ENCODE results near the gene HSD11B2. TPM values are rescaled to one million over a fixed set of nuclear protein-coding genes. Genes with fewer than 3 reads are reported as not detected.

The HSD11B2 gene
- total RNA-seq, 1 experiment from 2014 or later, result 33.5 TPM

GRCh38 chr16:67428146-67428731 is 2.7 kb upstream of the HSD11B2 start:
- Histone ChIP-seq H2BK20ac (ENCODE audit: low read depth, low read length, poor library complexity, severe bottlenecking) (no peak overlapping the region), H4K8ac (replicated peaks; ENCODE audit: insufficient read length, low read depth, low read length) (no peak overlapping the region), H3K9ac (ENCODE audit: extremely low read depth, insufficient read length, low read length) (no peak overlapping the region), H3K79me2 (ENCODE audit: insufficient read depth, low read length) (no peaks in the 10 kb centered on the region; the same call in 1 of the 2 replicates), H3K23ac (ENCODE audit: insufficient read length, low read depth, low read length) (no peak overlapping the region), H4K20me1 (ENCODE audit: control insufficient read depth, insufficient read depth, insufficient read length) (no peaks in the 10 kb centered on the region), H3K23me2 (ENCODE audit: insufficient read length, low read depth, low read length, poor library complexity, severe bottlenecking) (peaks cover 17% of the 10 kb centered on the region), H2BK12ac (ENCODE audit: insufficient read length, low read depth, low read length) (no peak overlapping the region), H2AFZ (ENCODE audit: low read length) (no peak overlapping the region), H3K4ac (ENCODE audit: low read depth, low read length) (no peak overlapping the region), H3K56ac (ENCODE audit: insufficient read length, low read depth, low read length) (no peak overlapping the region), H3K14ac (ENCODE audit: insufficient read depth, low read length) (0 out of 2 replicates have a peak overlapping the region, but pooled peaks have one; percentile 20), H3K9me3 (ENCODE audit: control insufficient read depth, low read depth, low read length) (no peaks in the 10 kb centered on the region), H3K4me1 (ENCODE audit: insufficient read depth, low read length) (peaks cover 21% of the 10 kb centered on the region), H3K79me1 (ENCODE audit: insufficient read depth, low read depth, low read length, poor library complexity, severe bottlenecking) (no peaks in the 10 kb centered on the region), H3K27ac (ENCODE audit: insufficient read length, low read depth, low read length) (no peak overlapping the region), H2BK5ac (ENCODE audit: insufficient read length, low read length) (no peak overlapping the region), H2BK15ac (ENCODE audit: low read depth, low read length) (no peak overlapping the region), H3K4me2 (ENCODE audit: insufficient read depth, insufficient read length, low read length) (no peak overlapping the region), H2AK5ac (ENCODE audit: insufficient read length, low read length) (no peak overlapping the region), H3K18ac (ENCODE audit: insufficient read length, low read depth, low read length) (no peak overlapping the region), H2BK120ac (ENCODE audit: low read depth, low read length, poor library complexity, severe bottlenecking) (no peak overlapping the region), H4K5ac (ENCODE audit: insufficient read length, low read depth, low read length) (no peak overlapping the region), H3K27me3 (ENCODE audit: insufficient read depth, low read length) (no peaks in the 10 kb centered on the region; the same call in 1 of the 2 replicates), H4K91ac (ENCODE audit: insufficient read length, low read depth, low read length) (no peak overlapping the region), H3T11ph (ENCODE audit: low read length) (no peak overlapping the region)
- Mint-ChIP-seq H3K36me3 (ENCODE audit: insufficient read depth in 1 of 3, low read depth in 3 of 3) (peaks cover 0 to under 1% (median 0%) of the 10 kb centered on the region in 3 experiments; a peak in 2 of 7 replicates), H3K4me3 (peak overlapping the region in 1 of 2 experiments; percentile 20; a peak in 1 of 5 replicates), H3K27me3 (ENCODE audit: low read depth) (peaks cover 16% of the 10 kb centered on the region), H3K4me1 (peaks cover 72 to 73% of the 10 kb centered on the region in 2 experiments), H3K9me3 (no peaks in the 10 kb centered on the region), H3K27ac (no peak overlapping the region; a peak in 1 of 7 replicates)
- peak; percentile 94 for TF ChIP-seq CTCF (conservative IDR thresholded peaks at IDR 0.05)
- no CpG with 5 or more reads among the region's 11 CpGs for WGBS (ENCODE audit: extremely low coverage, insufficient read length, low lambda C conversion rate)
- DNase-seq, result peak; percentile 92

Measured in H9 (cell line).